ENCODE measurements around the gene ILF3. TPM values are rescaled to one million over a fixed set of nuclear protein-coding genes. Genes with fewer than 3 reads are reported as not detected.
"Not testable (repeated sequence)": the region's sequence is repeated elsewhere in the genome, so short reads cannot be mapped to it uniquely, and the experiment has no call there.

Gene ILF3
- total RNA-seq, 2 donors from 2014 or later: 129 to 181 TPM

DNA sequence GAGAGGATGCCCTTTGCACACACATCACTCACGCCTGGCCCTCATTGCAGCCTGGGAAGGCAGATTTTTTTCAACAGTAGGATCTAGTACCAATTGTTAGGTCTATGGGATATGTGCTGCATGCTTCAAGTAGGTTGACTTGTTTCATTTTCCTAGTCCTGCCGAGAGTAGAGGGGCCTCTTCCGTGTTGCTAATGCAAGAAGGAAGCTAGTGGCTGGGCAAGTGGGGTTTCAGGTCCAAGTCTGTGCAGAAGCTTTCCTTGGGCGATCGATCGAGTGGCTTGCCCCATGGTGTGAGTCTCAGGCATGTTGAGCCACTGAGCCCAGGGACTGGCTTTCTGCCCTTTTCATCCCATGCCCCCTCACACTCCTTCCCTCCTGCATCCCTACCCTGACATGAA lies 13.7 kb downstream of the ILF3 start:
- ATAC-seq (no peak), DNase-seq (no peak)
- intact Hi-C loops (cut with DNase I, micrococcal nuclease): no loop called here

DNA sequence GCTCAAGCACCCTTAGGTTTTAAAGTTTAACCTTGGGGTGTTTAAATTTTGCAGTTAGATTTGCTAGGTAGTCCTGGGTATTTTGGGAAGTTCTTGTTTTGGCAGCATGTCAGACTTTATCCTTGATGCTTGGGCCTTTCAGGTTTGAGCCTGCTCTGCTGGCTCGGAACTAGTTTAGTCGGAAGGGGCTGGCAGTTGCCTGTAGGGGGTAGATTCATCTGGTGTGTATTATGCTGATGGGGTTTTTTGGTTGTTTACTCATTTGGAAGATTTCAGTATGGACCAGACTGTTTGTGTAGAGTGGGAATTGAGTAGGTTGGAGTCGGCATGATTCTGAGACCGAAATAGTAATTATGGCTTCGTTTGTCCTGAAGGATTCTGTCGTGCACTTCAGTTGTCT lies 15.1 kb downstream of the ILF3 start:
- ATAC-seq (no peak), DNase-seq (no peak)
- intact Hi-C loops (cut with DNase I, micrococcal nuclease): no loop called here

DNA sequence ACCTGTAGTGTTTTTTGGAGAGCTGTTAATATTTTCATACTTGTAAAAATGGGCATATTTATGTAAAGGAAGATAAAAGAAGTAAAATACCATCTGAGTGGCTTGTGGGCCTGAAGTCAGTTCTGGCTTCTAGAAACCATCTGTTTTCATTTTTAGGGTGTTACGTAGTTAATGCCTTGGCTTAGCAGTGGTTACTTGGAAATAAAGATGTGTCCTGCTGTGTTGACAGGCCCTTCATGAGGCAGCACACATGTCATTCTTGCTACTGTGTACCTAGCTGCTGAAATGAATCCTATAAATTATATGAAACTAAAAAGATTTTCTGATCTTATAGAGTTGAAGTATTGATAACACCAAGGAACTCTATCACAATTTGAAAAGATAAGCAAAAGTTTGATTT lies 16.0 kb downstream of the ILF3 start:
- DNase-seq: no peak
- ATAC-seq: no peak
- intact Hi-C loops (cut with DNase I, micrococcal nuclease): no loop called here

DNA sequence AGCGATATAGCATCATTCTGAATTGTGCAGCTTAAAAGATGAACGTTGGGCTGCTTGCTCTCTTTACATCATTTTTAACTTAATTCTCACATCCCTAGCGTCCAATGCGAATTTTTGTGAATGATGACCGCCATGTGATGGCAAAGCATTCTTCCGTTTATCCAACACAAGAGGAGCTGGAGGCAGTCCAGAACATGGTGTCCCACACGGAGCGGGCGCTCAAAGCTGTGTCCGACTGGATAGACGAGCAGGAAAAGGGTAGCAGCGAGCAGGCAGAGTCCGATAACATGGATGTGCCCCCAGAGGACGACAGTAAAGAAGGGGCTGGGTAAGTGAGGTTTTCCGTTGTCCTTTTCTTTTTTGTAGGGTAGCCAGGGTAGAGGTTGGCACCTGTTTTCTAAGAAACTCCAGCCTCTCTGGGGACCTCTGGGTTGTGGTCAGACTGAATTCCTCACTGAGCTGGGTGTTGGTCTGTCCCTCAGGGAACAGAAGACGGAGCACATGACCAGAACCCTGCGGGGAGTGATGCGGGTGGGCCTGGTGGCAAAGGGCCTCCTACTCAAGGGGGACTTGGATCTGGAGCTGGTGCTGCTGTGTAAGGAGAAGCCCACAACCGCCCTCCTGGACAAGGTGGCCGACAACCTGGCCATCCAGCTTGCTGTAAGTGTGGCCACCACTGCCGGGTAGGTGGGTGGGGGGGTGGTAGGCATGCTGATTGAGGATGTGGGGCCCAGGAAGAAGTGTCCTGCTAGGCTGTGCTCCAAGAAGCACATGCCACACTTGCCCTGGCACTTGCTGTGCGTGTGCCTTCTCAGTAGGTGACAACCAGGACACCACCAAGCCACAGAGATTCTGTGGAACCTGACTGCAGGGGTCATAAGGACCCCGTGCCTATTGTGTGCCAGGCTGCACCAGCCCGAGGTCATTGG lies 17.0 kb downstream of the ILF3 start:
- intact Hi-C loops (cut with DNase I, micrococcal nuclease): no loop called here
- ATAC-seq (no peak), DNase-seq (no peak)

DNA sequence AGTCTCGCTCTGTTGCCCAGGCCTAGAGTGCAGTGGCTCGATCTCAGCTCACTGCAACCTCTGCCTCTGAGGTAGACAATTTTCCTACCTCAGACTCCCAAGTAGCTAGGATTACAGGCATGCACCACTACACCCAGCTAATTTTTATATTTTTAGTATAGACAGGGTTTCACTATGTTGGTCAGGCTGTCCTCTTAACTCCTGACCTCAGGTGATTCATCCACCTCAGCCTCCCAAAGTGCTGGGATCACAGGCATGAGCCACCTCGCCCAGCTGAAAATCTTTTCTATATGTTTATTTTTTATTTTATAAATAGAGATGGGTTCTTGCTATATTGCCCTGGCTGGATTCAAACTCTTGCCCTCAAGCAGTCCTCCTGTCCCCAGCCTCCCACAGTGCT lies 17.8 kb downstream of the ILF3 start:
- DNase-seq; intact Hi-C loops (cut with DNase I, micrococcal nuclease); ATAC-seq: not testable (repeated sequence)

DNA sequence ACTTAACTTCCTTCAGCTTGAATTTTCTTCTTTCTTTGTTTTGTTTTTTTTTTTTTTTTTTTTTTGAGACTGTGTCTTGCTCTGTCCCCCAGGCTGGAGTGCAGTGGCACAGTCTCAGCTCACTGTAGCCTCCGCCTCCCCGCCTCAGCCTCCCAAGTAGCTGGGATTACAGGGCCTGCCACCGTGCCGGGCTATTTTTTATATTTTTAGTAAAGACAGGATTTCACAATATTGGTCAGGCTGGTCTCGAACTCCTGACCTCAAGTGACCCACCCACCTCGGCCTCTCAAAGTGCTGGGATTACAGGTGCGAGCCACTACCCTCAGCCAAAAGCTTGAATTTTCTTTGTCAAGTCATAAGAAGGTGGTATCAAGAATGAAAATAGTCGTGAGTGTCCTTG lies 21.1 kb downstream of the ILF3 start:
- ATAC-seq; intact Hi-C loops (cut with DNase I, micrococcal nuclease); DNase-seq: not testable (repeated sequence)

DNA sequence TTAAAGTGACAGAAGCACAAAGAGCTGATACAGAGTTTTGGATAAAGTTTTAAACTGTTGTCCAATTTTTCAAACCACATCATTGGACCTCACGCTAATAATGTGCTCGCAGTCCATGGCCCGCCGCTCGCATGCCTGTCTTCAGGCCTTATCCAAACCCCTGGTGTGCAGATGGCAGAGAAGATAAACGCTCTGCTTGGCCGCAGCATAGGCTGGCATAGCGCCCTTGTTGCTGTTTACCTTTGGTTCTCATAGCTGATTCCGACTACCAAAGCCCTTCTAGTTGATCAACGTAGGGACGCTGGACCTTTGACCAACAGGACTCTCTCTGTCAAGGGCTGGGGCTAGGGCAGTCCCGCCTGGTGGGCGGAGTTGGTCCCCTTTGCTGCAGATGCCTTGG lies 23.6 kb downstream of the ILF3 start:
- ATAC-seq (no peak), DNase-seq (no peak)
- intact Hi-C loops (cut with DNase I, micrococcal nuclease): no loop called here

DNA sequence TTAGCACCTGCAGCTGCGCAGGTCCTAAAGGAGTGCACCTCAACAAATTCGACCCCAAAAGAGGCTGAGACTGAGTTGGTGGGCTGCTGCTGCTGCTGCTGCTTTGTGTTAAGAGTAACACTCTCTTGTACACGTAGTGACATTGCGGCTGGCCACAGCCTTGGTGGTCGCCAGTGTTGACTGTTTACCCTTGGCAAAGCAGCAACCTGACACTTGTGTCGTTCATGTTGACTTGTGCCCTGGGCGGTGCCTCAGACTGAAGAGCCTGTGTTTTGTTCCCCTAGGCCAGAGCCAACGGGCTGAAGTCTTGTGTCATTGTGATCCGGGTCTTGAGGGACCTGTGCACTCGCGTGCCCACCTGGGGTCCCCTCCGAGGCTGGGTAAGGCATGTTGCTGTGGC lies 24.7 kb downstream of the ILF3 start:
- ATAC-seq (no peak), DNase-seq (no peak)
- intact Hi-C loops (cut with DNase I, micrococcal nuclease): no loop called here

DNA sequence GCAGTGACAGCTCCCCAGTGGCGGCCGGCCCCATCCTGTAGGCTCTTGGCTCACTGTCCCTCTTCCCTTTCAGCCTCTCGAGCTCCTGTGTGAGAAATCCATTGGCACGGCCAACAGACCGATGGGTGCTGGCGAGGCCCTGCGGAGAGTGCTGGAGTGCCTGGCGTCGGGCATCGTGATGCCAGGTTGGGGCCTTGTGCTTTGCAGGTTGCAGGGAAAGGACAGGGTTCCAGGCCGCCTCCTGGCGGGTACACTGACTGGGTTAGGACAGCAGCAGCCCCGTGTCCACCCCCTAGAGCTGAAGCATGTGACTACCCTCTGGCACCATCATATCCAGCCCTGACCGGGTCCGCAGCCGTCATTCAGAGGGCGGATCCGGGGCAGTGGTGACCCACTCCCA lies 25.6 kb downstream of the ILF3 start:
- no peak for DNase-seq
- intact Hi-C loops (cut with DNase I, micrococcal nuclease): no loop called here
- no peak for ATAC-seq

DNA sequence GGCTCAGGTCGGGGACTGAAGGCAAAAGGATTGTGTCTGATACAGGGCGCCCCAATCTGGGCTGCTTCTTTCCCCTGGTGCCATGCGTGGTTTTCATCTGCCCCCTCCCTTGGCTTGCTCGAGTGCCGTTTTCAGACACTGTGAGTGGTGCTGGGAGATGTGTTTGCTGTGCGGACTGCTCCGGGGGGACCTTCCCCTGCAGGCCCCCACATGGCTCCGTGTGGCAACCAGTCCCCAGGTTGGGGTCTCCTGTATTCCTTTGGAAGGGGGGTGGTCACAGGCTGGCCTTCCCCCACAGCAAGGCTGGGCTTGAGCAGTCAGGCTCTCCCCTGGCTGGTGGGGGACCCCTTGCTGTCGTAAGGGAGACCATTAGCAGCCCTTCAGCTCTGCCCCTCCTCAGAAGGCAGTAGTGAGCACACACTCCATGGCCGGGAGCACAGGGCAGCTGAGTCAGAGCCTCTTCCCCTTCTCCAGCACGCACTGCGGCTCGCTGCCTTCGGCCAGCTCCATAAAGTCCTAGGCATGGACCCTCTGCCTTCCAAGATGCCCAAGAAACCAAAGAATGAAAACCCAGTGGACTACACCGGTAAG lies 26.5 kb downstream of the ILF3 start:
- intact Hi-C loops (cut with DNase I, micrococcal nuclease): no loop called here
- ATAC-seq (no peak), DNase-seq (no peak)

DNA sequence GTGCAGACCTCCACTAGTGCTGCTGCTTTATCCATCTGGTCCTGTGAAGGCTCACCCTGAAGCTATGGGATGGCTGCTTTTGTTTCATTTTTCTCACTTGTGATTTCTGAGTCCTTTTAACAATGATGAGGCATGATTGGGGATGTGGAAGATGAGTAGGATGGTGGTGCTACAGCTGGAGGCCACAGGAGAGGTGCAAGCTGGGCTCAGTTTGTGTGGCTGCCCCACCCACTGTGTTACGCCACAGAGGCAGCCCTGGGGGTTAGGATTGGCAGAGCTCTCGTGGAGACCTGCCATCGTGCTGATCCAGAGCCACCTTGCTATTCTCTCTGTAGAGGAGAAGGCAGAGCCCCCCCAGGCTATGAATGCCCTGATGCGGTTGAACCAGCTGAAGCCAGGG lies 27.5 kb downstream of the ILF3 start:
- no peak for ATAC-seq
- intact Hi-C loops (cut with DNase I, micrococcal nuclease): no loop called here
- no peak for DNase-seq

DNA sequence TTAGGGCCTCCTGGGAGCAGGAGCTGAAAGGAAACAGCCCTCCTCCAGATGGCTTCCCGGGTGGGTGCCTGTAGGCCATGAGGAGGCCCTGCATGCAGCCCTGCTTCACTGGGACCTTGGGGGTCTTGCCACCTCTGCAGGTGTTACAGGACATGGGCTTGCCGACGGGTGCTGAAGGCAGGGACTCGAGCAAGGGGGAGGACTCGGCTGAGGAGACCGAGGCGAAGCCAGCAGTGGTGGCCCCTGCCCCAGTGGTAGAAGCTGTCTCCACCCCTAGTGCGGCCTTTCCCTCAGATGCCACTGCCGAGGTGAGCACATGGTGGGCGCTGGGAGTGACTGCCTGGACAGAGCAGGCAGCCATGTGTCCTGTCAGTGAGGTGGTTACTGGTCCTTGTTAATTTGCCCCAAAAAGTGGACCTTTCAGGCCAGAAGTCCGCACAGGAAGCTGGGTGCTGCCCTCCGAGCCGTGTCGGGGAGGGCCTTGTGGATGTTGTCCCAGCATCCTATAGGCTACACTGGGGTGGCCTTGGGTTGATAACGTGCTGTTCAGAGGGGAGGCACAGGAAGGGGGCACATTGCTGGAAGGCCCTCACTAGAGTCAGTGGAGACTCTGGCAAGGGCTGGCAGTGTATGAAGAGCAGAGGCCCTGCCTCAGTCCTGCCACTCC lies 28.4 kb downstream of the ILF3 start:
- ATAC-seq (no peak), DNase-seq (no peak)
- intact Hi-C loops (cut with DNase I, micrococcal nuclease): no loop called here

DNA sequence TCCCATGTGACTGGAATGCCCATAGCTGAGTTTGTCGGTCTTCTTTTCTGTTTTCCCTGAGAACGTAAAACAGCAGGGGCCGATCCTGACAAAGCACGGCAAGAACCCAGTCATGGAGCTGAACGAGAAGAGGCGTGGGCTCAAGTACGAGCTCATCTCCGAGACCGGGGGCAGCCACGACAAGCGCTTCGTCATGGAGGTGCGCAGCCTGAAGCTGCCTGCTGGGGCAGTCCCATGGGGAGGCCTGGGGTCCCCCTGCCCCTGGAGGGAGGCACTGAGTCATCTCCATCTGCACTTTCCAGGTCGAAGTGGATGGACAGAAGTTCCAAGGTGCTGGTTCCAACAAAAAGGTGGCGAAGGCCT lies 28.9 kb downstream of the ILF3 start:
- no peak for DNase-seq
- no peak for ATAC-seq
- intact Hi-C loops (cut with DNase I, micrococcal nuclease): no loop called here

DNA sequence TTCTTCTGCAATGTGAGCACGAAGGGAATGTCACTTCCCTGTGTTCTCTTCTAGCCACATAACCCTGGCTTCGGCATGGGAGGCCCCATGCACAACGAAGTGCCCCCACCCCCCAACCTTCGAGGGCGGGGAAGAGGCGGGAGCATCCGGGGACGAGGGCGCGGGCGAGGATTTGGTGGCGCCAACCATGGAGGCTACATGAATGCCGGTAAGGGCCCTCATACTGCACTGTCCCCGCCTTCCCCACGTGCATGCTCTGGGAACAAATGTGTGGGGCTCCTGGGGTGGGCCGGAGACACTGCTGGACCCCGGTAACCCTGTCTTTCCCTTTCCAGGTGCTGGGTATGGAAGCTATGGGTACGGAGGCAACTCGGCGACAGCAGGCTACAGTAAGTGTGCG lies 29.4 kb downstream of the ILF3 start:
- DNase-seq: no peak
- intact Hi-C loops (cut with DNase I, micrococcal nuclease): no loop called here

DNA sequence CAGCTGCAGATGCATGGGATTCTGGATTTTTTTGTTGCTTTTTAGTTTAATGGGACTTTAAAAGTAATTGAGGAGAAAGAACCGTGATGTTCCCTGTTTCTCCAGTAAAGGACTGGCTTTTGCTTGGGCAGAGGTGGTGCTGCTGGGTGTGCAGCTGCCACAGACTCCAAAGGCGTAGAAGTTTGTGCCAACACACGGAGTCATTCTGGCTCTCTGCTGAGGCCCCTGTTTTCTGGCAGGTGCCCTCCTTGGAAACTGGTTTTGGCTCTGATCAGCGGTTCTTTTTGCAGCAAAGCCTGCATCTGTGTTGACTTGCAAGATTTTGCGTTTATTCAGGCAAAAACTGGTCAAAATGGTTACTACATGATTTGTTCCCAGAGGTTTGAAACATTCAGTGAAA lies 31.1 kb downstream of the ILF3 start:
- ATAC-seq (no peak), DNase-seq (no peak)
- intact Hi-C loops (cut with DNase I, micrococcal nuclease): no loop called here

More for the DNA sequence above, 29.4 kb downstream of the ILF3 start:
- ATAC-seq: no peak

DNA sequence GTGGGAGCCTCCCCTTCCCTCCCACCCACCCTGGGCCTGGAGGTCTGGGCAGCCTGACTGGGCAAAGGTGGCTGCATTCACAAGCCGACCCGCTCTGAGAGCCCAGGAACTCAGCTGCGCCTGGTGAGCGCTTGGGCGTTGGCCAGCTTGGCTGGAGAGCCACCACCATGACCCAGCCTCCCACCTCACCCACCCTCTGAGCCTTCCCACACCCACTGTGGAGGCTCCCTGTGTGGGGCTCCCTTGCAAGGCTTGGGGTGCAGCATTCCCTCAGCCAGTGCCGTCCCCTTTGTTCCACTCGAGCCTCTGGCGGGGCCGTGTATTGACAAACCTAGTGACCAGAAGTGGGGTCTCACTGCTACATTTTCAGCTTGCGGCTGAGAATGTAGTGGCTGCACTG lies 32.0 kb downstream of the ILF3 start:
- DNase-seq (no peak), ATAC-seq (no peak)
- intact Hi-C loops (cut with DNase I, micrococcal nuclease): no loop called here

DNA sequence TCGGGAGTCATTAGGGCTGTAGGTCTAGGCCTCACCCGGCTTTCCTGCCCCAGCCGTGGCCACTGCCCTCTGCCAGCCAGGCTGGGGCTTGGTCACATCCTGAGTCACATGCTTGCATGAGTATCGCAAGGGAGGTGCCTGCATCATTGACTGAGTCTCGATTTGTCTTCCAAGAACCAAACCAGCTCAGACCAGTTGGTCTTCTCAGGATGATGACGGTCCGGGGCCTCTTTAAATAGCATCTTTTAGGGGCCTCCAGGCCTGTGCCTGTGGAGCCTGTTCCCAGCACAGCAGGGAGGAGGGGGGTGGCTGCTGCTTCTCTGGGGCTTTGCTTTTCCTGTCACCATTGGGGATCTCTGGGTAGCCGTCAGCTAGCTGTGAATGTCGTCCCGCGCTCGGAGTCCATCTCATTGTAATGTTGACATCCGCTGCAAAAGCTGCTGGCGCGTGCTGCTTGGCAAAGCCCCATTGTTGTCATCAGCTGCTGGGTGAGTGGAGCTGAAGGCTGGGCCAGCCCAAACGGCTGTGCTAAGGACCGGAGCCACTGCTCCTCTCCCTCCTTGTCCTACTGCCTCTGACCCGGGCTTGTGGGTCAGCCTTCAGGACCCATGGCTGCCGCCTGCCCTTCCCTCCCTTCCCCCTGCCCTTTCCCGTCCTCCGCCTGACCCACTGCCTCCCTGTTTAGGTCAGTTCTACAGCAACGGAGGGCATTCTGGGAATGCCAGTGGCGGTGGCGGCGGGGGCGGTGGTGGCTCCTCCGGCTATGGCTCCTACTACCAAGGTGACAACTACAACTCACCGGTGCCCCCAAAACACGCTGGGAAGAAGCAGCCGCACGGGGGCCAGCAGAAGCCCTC lies 32.7 kb downstream of the ILF3 start:
- DNase-seq (no peak), ATAC-seq (no peak)
- intact Hi-C loops (cut with DNase I, micrococcal nuclease): no loop called here

DNA sequence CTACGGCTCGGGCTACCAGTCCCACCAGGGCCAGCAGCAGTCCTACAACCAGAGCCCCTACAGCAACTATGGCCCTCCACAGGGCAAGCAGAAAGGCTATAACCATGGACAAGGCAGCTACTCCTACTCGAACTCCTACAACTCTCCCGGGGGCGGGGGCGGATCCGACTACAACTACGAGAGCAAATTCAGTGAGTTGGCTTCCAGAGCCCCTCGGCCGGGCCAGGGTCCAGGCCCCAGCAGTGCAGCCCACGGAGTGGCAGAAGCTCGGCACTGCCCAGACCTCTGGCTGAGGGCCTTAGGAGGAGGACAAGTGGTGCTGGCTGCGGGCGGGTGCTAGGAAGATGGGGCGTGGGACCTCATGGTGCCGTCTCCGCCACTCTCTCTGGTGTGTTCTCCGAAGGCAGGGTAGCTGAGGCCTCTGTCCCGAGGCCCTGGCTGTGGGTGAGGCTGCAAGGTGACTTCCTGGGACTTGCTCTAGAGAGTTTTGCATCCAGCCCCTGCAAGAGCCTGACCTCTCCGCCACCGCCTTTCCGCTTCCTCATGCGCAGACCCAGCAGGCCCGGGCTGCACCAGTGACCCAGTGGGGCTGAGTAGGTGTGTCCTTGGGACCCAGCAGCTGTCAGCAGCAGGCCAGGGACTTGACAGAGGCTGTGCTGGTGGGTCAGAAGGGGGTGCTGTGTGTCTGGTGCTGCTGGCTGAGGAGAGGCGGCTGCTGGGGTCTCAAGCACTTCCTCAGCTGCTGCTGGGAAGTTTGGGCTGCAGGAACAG lies 33.6 kb downstream of the ILF3 start:
- DNase-seq (no peak), ATAC-seq (no peak)
- intact Hi-C loops (cut with DNase I, micrococcal nuclease): no loop called here

Data from left colon (tissue), 2 donors.